Neural crest cell (in vitro differentiated cells): ENCODE measurements around the gene PDE10A. TPM values are rescaled to one million over a fixed set of nuclear protein-coding genes. Genes with fewer than 3 reads are reported as not detected.

Source experiments
- DNase-seq: peaks from one replicate; pipeline ENCODE4 v3.0.0; 2021; ENCODE audit warnings: low read depth, mixed read lengths, low spot score
- H3K27ac Mint-ChIP-seq: one replicate; pipeline ENCODE4 v1.8.0; 2021; ENCODE audit warnings: mild to moderate bottlenecking, mixed read lengths; ENCODE audit not compliant: unreplicated experiment
- H3K27me3 Mint-ChIP-seq: 2 replicates; pipeline ENCODE4 v1.8.0; 2021; ENCODE audit warnings: low read depth, mild to moderate bottlenecking, mixed read lengths
- H3K36me3 Mint-ChIP-seq: 2 replicates; pipeline ENCODE4 v1.8.0; 2021; ENCODE audit warnings: low read depth, mild to moderate bottlenecking, mixed read lengths
- H3K4me1 Mint-ChIP-seq: 2 replicates; pipeline ENCODE4 v1.8.0; 2021; ENCODE audit warnings: mixed read lengths
- H3K4me3 Mint-ChIP-seq: one replicate; pipeline ENCODE4 v1.8.0; 2021; ENCODE audit warnings: mild to moderate bottlenecking, mixed read lengths
- H3K9me3 Mint-ChIP-seq: 2 replicates; pipeline ENCODE4 v1.8.0; 2021; ENCODE audit warnings: mixed read lengths
- CTCF ChIP-seq: fragments of 200-600 bp; sonication (generic); conservative IDR thresholded peaks from 2 replicates; pipeline ENCODE4 v1.5.0; 2021; ENCODE audit warnings: antibody characterized with exemption, mild to moderate bottlenecking
- total RNA-seq: library from RNA; stranded (reverse); gene quantifications from 2 replicates; pipeline ENCODE4 v1.2.1, GENCODE V29; 2021

The PDE10A gene
- total RNA-seq, 1 donor from 2014 or later = 26.2 TPM

DNA sequence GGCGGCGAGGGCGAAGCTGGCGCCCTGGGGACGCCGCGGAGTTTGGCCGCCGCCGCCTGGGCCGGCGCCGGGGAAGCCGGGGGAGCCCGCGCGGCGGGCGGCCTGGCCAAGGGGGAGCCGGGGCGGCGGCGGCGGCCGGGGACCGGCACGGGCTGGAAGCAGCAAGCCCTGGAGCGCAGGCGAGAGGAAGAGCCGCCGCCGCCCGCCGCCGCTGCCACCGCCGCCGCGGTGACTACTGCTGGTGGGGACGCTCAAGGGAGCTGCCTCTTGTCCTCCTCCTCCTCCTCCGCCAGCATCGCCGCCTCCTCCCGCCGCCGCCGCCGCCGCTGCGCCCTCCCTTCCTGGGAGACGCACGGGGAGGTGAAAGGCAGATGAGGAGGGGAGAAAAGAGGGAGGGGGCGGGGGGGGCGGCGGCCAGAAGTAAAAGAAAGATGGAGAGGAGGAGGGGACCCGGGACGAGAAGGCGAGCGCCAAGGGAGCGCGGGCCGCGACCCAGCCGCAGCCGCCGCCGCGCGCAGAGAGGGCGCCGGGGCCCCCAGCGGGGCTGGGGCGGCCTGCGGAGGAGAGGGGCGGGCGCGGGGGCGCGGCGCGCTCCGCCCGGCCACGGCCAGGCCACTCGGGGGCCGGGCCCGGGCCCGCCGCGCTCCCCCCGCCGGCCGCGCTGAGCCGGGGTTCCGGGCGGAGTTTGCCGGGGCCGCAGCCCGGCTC lies 846 bp downstream of the PDE10A start:
- DNase-seq = peak; percentile 57
- Mint-ChIP-seq H3K27me3 (peaks cover 44% of the 10 kb centered on the region), H3K4me3 (peak overlapping the region; percentile 82), H3K36me3 (peaks cover 2% of the 10 kb centered on the region), H3K9me3 (no peaks in the 10 kb centered on the region), H3K27ac (no peak overlapping the region), H3K4me1 (peaks cover 50% of the 10 kb centered on the region)
- TF ChIP-seq CTCF = no peak

DNA sequence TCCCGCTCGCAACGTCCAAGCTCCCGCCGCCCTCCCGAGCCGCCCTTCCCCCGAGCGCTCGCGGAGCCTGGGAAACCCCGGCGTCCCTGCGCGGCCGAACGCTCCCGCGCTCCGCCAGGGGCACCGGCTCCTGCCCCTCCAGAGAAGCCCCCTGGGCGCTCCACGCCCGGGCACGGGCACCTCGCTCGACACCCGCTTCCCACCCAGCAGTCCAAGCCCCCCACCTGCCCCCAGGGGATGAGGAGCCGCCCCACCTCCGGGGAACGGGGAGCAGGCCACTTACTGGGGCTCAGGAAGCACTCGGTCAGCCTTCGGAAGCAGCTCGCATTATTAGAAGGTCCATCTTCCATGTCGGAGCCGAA lies 1.4 kb downstream of the PDE10A start:
- Mint-ChIP-seq H3K9me3 (no peaks in the 10 kb centered on the region), H3K27ac (no peak overlapping the region), H3K4me3 (peak overlapping the region; percentile 90), H3K4me1 (peaks cover 48% of the 10 kb centered on the region), H3K36me3 (peaks cover 2% of the 10 kb centered on the region), H3K27me3 (peaks cover 41% of the 10 kb centered on the region)
- no peak for DNase-seq
- no peak for TF ChIP-seq CTCF

DNA sequence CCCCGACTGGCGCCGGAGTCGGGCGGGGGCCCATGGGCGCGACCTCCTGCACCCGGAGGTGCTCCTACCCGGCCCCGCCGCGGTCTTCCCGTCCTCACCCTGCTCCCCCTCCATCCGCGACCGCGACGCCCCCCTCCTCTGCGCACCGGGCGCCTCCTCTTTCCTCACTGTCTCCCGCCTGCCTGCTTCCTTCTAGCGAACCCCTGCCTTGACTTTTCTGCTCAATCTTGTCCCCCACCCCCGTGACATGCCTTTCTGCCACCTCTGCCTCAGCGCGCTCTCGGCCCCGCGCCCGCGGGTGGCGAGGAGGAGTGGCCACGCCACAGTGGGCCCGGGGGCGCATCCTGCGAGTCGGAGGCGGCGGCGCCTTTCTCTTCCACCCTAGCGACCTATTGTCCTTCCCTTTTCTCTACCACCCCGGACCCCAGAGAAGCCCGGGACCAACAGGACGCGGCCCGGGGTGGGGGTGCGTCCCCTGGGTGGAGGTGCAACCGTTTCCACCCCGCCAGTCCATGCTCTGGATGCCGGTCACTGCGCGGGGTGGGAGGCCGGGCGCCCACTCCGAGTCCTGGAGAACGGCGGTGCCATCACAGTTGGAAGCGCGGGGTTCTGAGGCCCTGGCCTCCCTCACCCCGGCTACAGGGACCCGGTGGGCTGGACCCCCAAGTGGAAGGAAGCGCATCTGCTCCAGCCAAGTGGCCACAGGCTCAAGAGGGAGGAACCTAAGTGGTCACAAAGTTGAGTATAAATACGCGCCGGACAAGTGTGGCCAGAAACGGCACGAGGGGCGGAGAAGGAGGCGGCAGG lies 2.0 kb downstream of the PDE10A start:
- no peaks in the 10 kb centered on the region for H3K9me3 Mint-ChIP-seq
- TF ChIP-seq CTCF = no peak
- H3K4me1 Mint-ChIP-seq = peaks cover 45% of the 10 kb centered on the region
- peaks cover 35% of the 10 kb centered on the region for H3K27me3 Mint-ChIP-seq
- peak overlapping the region; percentile 73 for H3K27ac Mint-ChIP-seq
- H3K36me3 Mint-ChIP-seq = peaks cover 2% of the 10 kb centered on the region
- DNase-seq = peak; percentile 32
- peak overlapping the region; percentile 90 for H3K4me3 Mint-ChIP-seq

GRCh38 chr6:165659945-165660856 lies 2.8 kb downstream of the PDE10A start:
- H3K9me3 Mint-ChIP-seq = no peaks in the 10 kb centered on the region
- peaks cover 42% of the 10 kb centered on the region for H3K4me1 Mint-ChIP-seq
- peak overlapping the region; percentile 92 for H3K27ac Mint-ChIP-seq
- no peak for TF ChIP-seq CTCF
- H3K36me3 Mint-ChIP-seq = peaks cover 2% of the 10 kb centered on the region
- H3K27me3 Mint-ChIP-seq = peaks cover 27% of the 10 kb centered on the region
- H3K4me3 Mint-ChIP-seq = peak overlapping the region; percentile 91
- DNase-seq = no peak

DNA sequence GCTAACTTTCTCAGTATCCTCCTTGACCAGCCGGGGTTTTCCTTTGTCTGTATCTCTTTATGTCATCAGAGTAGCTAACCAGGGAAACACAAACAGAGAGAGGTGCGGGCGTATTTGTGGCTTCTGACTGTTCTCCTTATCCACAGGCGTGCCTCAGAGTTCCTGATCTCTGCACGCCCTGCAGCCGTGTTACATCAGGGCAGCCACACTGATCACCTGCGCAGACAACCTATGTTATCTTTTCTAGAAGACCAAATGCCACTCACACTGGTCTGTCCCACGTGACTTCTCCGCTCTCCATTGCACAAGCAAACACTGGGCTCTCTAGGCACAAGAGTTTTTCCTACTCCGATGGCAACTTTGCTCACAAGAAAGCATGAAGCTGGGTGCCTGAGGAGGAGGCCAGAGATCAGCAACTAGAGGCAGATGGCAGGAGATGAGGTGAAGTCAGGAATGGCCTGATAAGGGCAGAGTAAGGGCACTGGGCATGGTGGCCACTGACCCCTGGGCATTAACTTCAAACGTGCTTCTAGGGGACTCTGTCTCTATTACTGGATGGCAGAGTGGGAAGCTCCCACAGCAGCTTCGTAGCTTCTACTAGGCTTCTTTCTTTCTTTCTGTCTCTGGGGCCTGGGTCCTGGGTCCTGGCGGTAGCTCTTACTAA lies 4.5 kb downstream of the PDE10A start:
- peaks cover 10% of the 10 kb centered on the region for H3K27me3 Mint-ChIP-seq
- H3K4me3 Mint-ChIP-seq = peak overlapping the region; percentile 91

More for the DNA sequence above, 4.5 kb downstream of the PDE10A start:
- Mint-ChIP-seq H3K4me1 (peaks cover 27% of the 10 kb centered on the region), H3K9me3 (no peaks in the 10 kb centered on the region), H3K36me3 (peaks cover 2% of the 10 kb centered on the region), H3K27ac (peak overlapping the region; percentile 24)
- DNase-seq = no peak
- no peak for TF ChIP-seq CTCF
